CD14-positive monocyte (primary cell): ENCODE results near the gene STUM. TPM values are rescaled to one million over a fixed set of nuclear protein-coding genes. Genes with fewer than 3 reads are reported as not detected.

ENCODE experiments used
- DNase-seq, 3 donors: peaks; one replicate each; pipeline ENCODE4 v3.0.0-alpha.2; 2011 to 2022
- H2AFZ ChIP-seq: 2 replicates; pipeline ENCODE4 v1.6.0; 2012; ENCODE audit warnings: mild to moderate bottlenecking, low read depth, low read length, inconsistent platforms; ENCODE audit not compliant: insufficient read depth, poor library complexity, severe bottlenecking
- H3K27ac ChIP-seq, 2 donors: 1 replicate in 1 of 2; 2 replicates in 1 of 2; pipeline ENCODE4 v1.5.1; 2012 to 2013; ENCODE audit warnings: low read length in 2 of 2, control low read depth in 1 of 2, inconsistent platforms in 1 of 2, low read depth in 1 of 2, mild to moderate bottlenecking in 1 of 2
- H3K27me3 ChIP-seq, 2 donors: one replicate each; pipeline versions ENCODE4 v1.6.0 to v1.6.1; 2011 to 2013; ENCODE audit warnings: low read length in 2 of 2; ENCODE audit not compliant: control insufficient read depth in 2 of 2, insufficient read depth in 2 of 2
- H3K36me3 ChIP-seq, 2 donors: replicated peaks in 1 of 2; 1 replicate in 1 of 2; 2 replicates in 1 of 2; pipeline versions ENCODE4 v1.5.1 to v1.6.1; 2012 to 2013; ENCODE audit warnings: low read length in 2 of 2, control low read depth in 1 of 2, inconsistent platforms in 1 of 2, mild to moderate bottlenecking in 1 of 2; ENCODE audit not compliant: insufficient read depth in 2 of 2, control insufficient read depth in 1 of 2
- H3K4me1 ChIP-seq, 2 donors: 1 replicate in 1 of 2; 2 replicates in 1 of 2; pipeline versions ENCODE4 v1.5.1 to v1.6.1; 2012 to 2013; ENCODE audit warnings: low read length in 2 of 2, control low read depth in 1 of 2, inconsistent platforms in 1 of 2, mild to moderate bottlenecking in 1 of 2, moderate library complexity in 1 of 2; ENCODE audit not compliant: insufficient read depth in 2 of 2, control insufficient read depth in 1 of 2
- H3K4me2 ChIP-seq: replicated peaks from 2 replicates; pipeline ENCODE3; 2012; ENCODE audit warnings: low read length, moderate library complexity, mild to moderate bottlenecking; ENCODE audit not compliant: poor library complexity, severe bottlenecking; ENCODE audit errors: extremely low read depth
- H3K4me3 ChIP-seq, 3 experiments: fragments of 200-600 bp in 1 of 3; sonication (generic) in 1 of 3; replicated peaks in 1 of 3; 1 replicate in 2 of 3; 2 replicates in 1 of 3; pipeline ENCODE4 v1.5.1; 2011 to 2013; ENCODE audit warnings: low read length in 3 of 3, mild to moderate bottlenecking in 3 of 3, control low read depth in 2 of 3, low read depth in 2 of 3, inconsistent platforms in 1 of 3, moderate library complexity in 1 of 3
- H3K79me2 ChIP-seq: 2 replicates; pipeline ENCODE4 v1.6.0; 2012; ENCODE audit warnings: mild to moderate bottlenecking, control low read depth, inconsistent platforms, low read length, moderate library complexity; ENCODE audit not compliant: insufficient read depth
- H3K9ac ChIP-seq: 2 replicates; pipeline ENCODE4 v1.6.0; 2017; ENCODE audit warnings: low read length, mild to moderate bottlenecking; ENCODE audit not compliant: insufficient read depth, poor library complexity, severe bottlenecking
- H3K9me3 ChIP-seq, 2 donors: replicated peaks in 1 of 2; 1 replicate in 1 of 2; 2 replicates in 1 of 2; pipeline versions ENCODE4 v1.5.1 to v1.6.1; 2012 to 2013; ENCODE audit warnings: low read length in 2 of 2, control low read depth in 1 of 2; ENCODE audit not compliant: control insufficient read depth in 1 of 2, insufficient read depth in 1 of 2
- H4K20me1 ChIP-seq: 2 replicates; pipeline ENCODE4 v1.6.0; 2012; ENCODE audit warnings: mild to moderate bottlenecking, low read length, control low read depth, moderate library complexity; ENCODE audit not compliant: insufficient read depth
- H3K27ac Mint-ChIP-seq, 7 donors: one replicate each; pipeline ENCODE4 v1.8.0; 2020; ENCODE audit warnings: mild to moderate bottlenecking in 7 of 7, mixed read lengths in 7 of 7, moderate library complexity in 6 of 7, inconsistent platforms in 2 of 7
- H3K27me3 Mint-ChIP-seq, 3 donors: one replicate each; pipeline ENCODE4 v1.8.0; 2021 to 2022; ENCODE audit warnings: low read depth in 3 of 3, mild to moderate bottlenecking in 3 of 3, mixed read lengths in 3 of 3, moderate library complexity in 3 of 3, inconsistent platforms in 1 of 3
- H3K36me3 Mint-ChIP-seq, 2 donors: one replicate each; pipeline ENCODE4 v1.8.0; 2020; ENCODE audit warnings: mixed read lengths in 2 of 2, inconsistent platforms in 1 of 2, mild to moderate bottlenecking in 1 of 2
- H3K4me1 Mint-ChIP-seq: one replicate; pipeline ENCODE4 v1.8.0; 2020; ENCODE audit warnings: mild to moderate bottlenecking, mixed read lengths
- H3K4me3 Mint-ChIP-seq, 2 donors: one replicate each; pipeline ENCODE4 v1.8.0; 2020; ENCODE audit warnings: mild to moderate bottlenecking in 2 of 2, mixed read lengths in 2 of 2, moderate library complexity in 1 of 2
- H3K9me3 Mint-ChIP-seq, 7 donors: one replicate each; pipeline ENCODE4 v1.8.0; 2020 to 2022; ENCODE audit warnings: mixed read lengths in 7 of 7, mild to moderate bottlenecking in 6 of 7, moderate library complexity in 6 of 7, inconsistent platforms in 2 of 7
- CTCF ChIP-seq: fragments of 200-600 bp; IDR thresholded peaks from one replicate; pipeline ENCODE4 v1.8.0; 2022; ENCODE audit warnings: antibody characterized with exemption, mild to moderate bottlenecking
- WGBS: methylation state at CpG from one replicate; pipeline ENCODE4 v1.1.5; 2013; ENCODE audit warnings: missing lambda C conversion rate; ENCODE audit not compliant: insufficient coverage; 5-methylcytosine and 5-hydroxymethylcytosine counted together
- intact Hi-C, 2 donors: fragments of 100-400 bp; cut with micrococcal nuclease; formaldehyde crosslinking; loops; one replicate each; pipeline versions ENCODE4 v1.15.0 to v1.15.1; 2023
- polyA plus RNA-seq, 3 donors: library from polyadenylated mRNA; depleted of rRNA in 1 of 3; unstranded in 2 of 3; stranded (reverse) in 1 of 3; fragments of 300-500 nt in 2 of 3; fragments of >200 nt in 1 of 3; fragmentation: Illumina TruSeq in 2 of 3; gene quantifications; 1 replicate in 2 of 3; 2 replicates in 1 of 3; pipeline ENCODE4 v1.2.3, GENCODE V29; 2012 to 2021

The STUM gene
- polyA plus RNA-seq, 3 donors: not detected

- no CpG with 5 or more reads among the region's 2 CpGs for WGBS
These were observed 42.5 kb upstream of the STUM start for GRCh38 chr1:226506021-226506420.

DNA sequence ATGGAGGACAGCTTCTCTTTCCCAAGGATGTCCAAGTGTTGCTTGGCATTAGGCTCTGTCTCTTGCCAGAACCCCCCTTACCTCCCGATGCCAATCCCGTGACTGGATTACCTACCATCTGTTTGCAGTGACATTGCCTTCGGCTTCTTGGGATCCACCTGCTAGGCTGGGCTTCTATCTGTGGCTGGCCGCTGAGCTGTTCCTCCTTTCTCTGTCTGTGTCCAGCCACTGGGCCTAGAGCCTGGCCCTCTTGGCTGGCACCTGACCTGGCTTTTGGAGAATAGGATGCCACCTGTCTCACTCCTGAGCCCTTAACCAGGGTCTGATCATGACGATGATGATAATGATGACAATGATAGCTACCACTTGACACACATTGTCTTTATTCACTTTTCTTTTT lies 41.6 kb upstream of the STUM start:
- Histone ChIP-seq H3K36me3 (no peaks in the 10 kb centered on the region), H4K20me1 (no peaks in the 10 kb centered on the region), H3K27me3 (no peaks in the 10 kb centered on the region), H2AFZ (no peak overlapping the region), H3K4me2 (no peak overlapping the region), H3K9ac (no peak overlapping the region), H3K79me2 (no peaks in the 10 kb centered on the region), H3K27ac (no peak overlapping the region), H3K9me3 (no peaks in the 10 kb centered on the region), H3K4me1 (no peaks in the 10 kb centered on the region), H3K4me3 (no peak overlapping the region)
- Mint-ChIP-seq H3K27ac (no peak overlapping the region), H3K4me1 (no peaks in the 10 kb centered on the region), H3K36me3 (no peaks in the 10 kb centered on the region), H3K9me3 (peaks cover 0 to 6% (median 3%) of the 10 kb centered on the region in 7 donors), H3K27me3 (peaks cover 5 to 13% (median 10%) of the 10 kb centered on the region in 3 donors), H3K4me3 (no peak overlapping the region)
- no peak for TF ChIP-seq CTCF
- WGBS: 93% methylated on average over 4 of the region's 5 CpGs
- intact Hi-C loops: no loop called here
- DNase-seq: no peak

More at GRCh38 chr1:226506021-226506420, 42.5 kb upstream of the STUM start:
- no peaks in the 10 kb centered on the region for H3K4me1 Mint-ChIP-seq
- no peak overlapping the region for H3K4me3 ChIP-seq
- intact Hi-C loops: no loop called here
- no peaks in the 10 kb centered on the region for H4K20me1 ChIP-seq
- H3K9me3 Mint-ChIP-seq: peaks cover 0 to 6% (median 3%) of the 10 kb centered on the region in 7 donors
- no peaks in the 10 kb centered on the region for H3K27me3 ChIP-seq
- no peak overlapping the region for H3K9ac ChIP-seq
- H3K27ac ChIP-seq: no peak overlapping the region
- no peaks in the 10 kb centered on the region for H3K9me3 ChIP-seq
- H3K36me3 Mint-ChIP-seq: no peaks in the 10 kb centered on the region
- peak overlapping the region in 1 of 7 donors; percentile 62 for H3K27ac Mint-ChIP-seq
- no peak for TF ChIP-seq CTCF
- no peaks in the 10 kb centered on the region for H3K79me2 ChIP-seq
- DNase-seq: no peak
- no peak overlapping the region for H3K4me3 Mint-ChIP-seq
- no peaks in the 10 kb centered on the region for H3K36me3 ChIP-seq
- no peak overlapping the region for H3K4me2 ChIP-seq
- peaks cover 5 to 13% (median 10%) of the 10 kb centered on the region in 3 donors for H3K27me3 Mint-ChIP-seq
- no peaks in the 10 kb centered on the region for H3K4me1 ChIP-seq
- H2AFZ ChIP-seq: no peak overlapping the region
